Kidney epithelial cell (primary cell): ENCODE measurements around the gene SAXO2. TPM values are rescaled to one million over a fixed set of nuclear protein-coding genes. Genes with fewer than 3 reads are reported as not detected.

ENCODE experiments used
- DNase-seq: peaks from one replicate; pipeline ENCODE4 v3.0.0-alpha.2; 2010; ENCODE audit warnings: low read depth
- H3K27me3 ChIP-seq: 2 replicates; pipeline ENCODE4 v1.6.0; 2011; ENCODE audit warnings: low read length; ENCODE audit not compliant: control insufficient read depth, insufficient read depth
- H3K36me3 ChIP-seq: 2 replicates; pipeline ENCODE4 v1.5.1; 2011; ENCODE audit warnings: low read length; ENCODE audit not compliant: control insufficient read depth, insufficient read depth
- H3K4me3 ChIP-seq: 2 replicates; pipeline ENCODE4 v1.5.1; 2011; ENCODE audit warnings: low read depth, mild to moderate bottlenecking, control low read depth, low read length
- total RNA-seq: library from RNA; depleted of rRNA; stranded (reverse); fragments of >200 nt; gene quantifications from 2 replicates; pipeline ENCODE4 v1.2.3, GENCODE V29; 2015
- TF ChIP-seq, protein P1 (sequence below): IDR thresholded peaks from 2 replicates; pipeline ENCODE4 v1.5.1; 2011; ENCODE audit warnings: mild to moderate bottlenecking, moderate library complexity, low read length, control low read depth, inconsistent platforms; ENCODE audit not compliant: insufficient read depth, poor library complexity, severe bottlenecking

SAXO2 gene
- total RNA-seq, 1 donor from 2014 or later, result 0.79 TPM

DNA sequence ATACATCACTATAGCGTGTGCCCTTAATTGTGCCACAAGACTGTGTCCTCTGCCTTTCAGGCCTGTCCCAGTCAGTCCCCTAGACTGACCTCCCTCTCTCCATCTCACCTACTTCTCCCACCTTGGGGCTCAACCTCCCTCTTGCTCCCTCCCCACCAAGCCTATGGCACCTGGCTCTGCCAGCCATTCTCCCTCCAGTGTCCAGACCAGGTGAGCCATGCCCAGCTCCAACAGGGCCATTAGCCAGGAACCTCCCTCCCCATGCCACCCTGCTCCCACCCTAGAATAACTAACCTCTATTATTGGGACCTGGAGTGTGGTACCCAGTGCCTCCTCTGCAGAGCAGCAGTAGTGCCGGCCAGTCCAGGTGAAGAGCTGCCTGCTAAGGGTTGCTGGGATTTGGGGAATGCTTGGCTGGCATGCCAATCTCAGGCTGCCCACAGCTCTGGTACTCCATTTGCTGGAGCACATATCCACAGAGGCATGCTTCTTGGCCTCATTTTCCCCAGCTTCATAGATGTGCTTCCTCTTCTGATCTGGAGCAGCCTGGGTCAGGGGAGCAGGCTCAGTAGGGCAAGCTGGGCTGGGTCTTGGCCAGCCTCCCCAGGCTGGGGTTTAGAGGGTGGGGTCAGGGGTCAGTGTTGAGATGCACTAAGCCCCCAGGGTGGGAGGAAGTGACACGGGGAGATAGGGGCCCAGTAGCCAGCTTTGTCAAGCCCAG, 38.8 kb downstream of the SAXO2 start:
- Histone ChIP-seq H3K4me3 (no peak overlapping the region), H3K36me3 (no peaks in the 10 kb centered on the region), H3K27me3 (peaks cover 4% of the 10 kb centered on the region)
- TF ChIP-seq, protein P1, sequence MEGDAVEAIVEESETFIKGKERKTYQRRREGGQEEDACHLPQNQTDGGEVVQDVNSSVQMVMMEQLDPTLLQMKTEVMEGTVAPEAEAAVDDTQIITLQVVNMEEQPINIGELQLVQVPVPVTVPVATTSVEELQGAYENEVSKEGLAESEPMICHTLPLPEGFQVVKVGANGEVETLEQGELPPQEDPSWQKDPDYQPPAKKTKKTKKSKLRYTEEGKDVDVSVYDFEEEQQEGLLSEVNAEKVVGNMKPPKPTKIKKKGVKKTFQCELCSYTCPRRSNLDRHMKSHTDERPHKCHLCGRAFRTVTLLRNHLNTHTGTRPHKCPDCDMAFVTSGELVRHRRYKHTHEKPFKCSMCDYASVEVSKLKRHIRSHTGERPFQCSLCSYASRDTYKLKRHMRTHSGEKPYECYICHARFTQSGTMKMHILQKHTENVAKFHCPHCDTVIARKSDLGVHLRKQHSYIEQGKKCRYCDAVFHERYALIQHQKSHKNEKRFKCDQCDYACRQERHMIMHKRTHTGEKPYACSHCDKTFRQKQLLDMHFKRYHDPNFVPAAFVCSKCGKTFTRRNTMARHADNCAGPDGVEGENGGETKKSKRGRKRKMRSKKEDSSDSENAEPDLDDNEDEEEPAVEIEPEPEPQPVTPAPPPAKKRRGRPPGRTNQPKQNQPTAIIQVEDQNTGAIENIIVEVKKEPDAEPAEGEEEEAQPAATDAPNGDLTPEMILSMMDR, result no peak
- DNase-seq, result no peak

GRCh38 chr15:82303956-82304777, 41.5 kb downstream of the SAXO2 start:
- no peak for DNase-seq
- TF ChIP-seq, protein P1, result no peak
- no peaks in the 10 kb centered on the region for H3K36me3 ChIP-seq
- H3K27me3 ChIP-seq, result no peaks in the 10 kb centered on the region
- no peak overlapping the region for H3K4me3 ChIP-seq

DNA sequence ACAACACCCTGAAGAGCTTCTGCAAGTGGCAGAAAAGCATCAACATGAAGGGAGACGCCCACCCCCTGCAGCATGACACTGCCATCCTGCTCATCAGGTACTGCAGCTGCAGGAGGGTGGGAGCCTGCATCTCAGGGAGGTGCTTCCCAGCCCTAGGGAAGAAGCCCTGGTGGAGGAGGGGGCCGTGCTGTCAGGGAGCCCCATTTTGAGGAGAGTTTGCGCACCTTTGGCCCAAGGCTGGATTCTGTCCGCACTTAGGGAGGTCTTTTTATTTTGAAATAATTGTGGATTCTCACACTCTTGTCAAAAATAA, 42.1 kb downstream of the SAXO2 start:
- TF ChIP-seq, protein P1, result no peak
- Histone ChIP-seq H3K27me3 (no peaks in the 10 kb centered on the region), H3K36me3 (no peaks in the 10 kb centered on the region), H3K4me3 (no peak overlapping the region)
- DNase-seq, result no peak

DNA sequence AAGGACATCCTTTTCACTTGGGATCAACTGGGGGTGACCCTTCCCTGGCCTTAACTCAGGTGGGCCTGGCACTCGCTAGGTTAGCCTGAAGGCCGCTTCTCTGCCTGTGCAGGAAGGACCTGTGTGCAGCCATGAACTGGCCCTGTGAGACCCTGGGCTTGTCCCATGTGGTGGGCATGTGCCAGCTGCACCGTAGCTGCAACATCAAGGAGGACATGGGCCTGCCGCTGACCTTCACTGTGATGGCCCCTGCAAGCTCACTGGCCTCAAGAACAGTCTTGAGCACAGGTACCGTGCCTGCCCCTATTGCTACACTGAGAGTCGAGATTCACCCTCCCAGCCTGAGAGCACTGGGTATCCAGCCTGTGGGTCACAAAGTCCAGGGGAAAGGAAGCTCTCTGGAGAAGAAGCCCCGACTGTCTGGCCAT, 43.0 kb downstream of the SAXO2 start:
- no peak for DNase-seq
- no peak overlapping the region for H3K4me3 ChIP-seq
- no peaks in the 10 kb centered on the region for H3K27me3 ChIP-seq
- TF ChIP-seq, protein P1, result no peak
- no peaks in the 10 kb centered on the region for H3K36me3 ChIP-seq

- TF ChIP-seq, protein P1, result no peak
- no peaks in the 10 kb centered on the region for H3K27me3 ChIP-seq
- no peaks in the 10 kb centered on the region for H3K36me3 ChIP-seq
- H3K4me3 ChIP-seq, result no peak overlapping the region
- no peak for DNase-seq
These were observed 44.4 kb downstream of the SAXO2 start for GRCh38 chr15:82306791-82307713.
